ENCODE data around the gene SLC25A34. TPM values are rescaled to one million over a fixed set of nuclear protein-coding genes. Genes with fewer than 3 reads are reported as not detected.

Gene SLC25A34
- total RNA-seq, 2 donors from 2014 or later: 1.8 to 3.5 TPM

- Histone ChIP-seq H3K9ac (ENCODE audit: extremely low read depth, low read length, poor library complexity, severe bottlenecking) (no peak overlapping the region), H3K9me3 (ENCODE audit: control insufficient read depth, low read length) (no peaks in the 10 kb centered on the region), H3K4me1 (ENCODE audit: control insufficient read depth, insufficient read depth, low read length) (no peaks in the 10 kb centered on the region), H3K36me3 (ENCODE audit: control insufficient read depth, insufficient read depth, low read length) (peaks cover 87% of the 10 kb centered on the region), H3K27ac (ENCODE audit: low read depth, low read length) (no peak overlapping the region), H3K27me3 (ENCODE audit: control insufficient read depth, insufficient read depth, low read length, poor library complexity, severe bottlenecking) (no peaks in the 10 kb centered on the region), H3K4me3 (ENCODE audit: low read length) (no peak overlapping the region)
- Mint-ChIP-seq H3K4me1 (peaks cover 3% of the 10 kb centered on the region), H3K27ac (no peak overlapping the region), H3K27me3 (ENCODE audit: insufficient read depth) (no peaks in the 10 kb centered on the region), H3K9me3 (peaks cover 2% of the 10 kb centered on the region), H3K4me3 (no peak overlapping the region), H3K36me3 (ENCODE audit: low read depth) (peaks cover 73% of the 10 kb centered on the region)
- WGBS, 2 experiments (ENCODE audit: insufficient coverage in 1 of 2, insufficient read length in 1 of 2): 98% methylated on average over 5 of the region's 7 CpGs; no CpG with 5 or more reads in 1 of the 2 experiments
- no peak for DNase-seq
- no peak for TF ChIP-seq CTCF (conservative IDR thresholded peaks at IDR 0.05)
Measured at GRCh38 chr1:15777909-15778707, 42.0 kb downstream of the SLC25A34 start.

GRCh38 chr1:15785683-15786082, 49.6 kb downstream of the SLC25A34 start:
- DNase-seq: no peak
- no peak overlapping the region for H3K27ac Mint-ChIP-seq
- WGBS, 2 experiments (ENCODE audit: insufficient coverage in 1 of 2, insufficient read length in 1 of 2): 96 to 100% methylated on average over 2 to 8 of the region's 8 CpGs
- H3K9me3 Mint-ChIP-seq: peaks cover 2% of the 10 kb centered on the region
- no peak overlapping the region for H3K9ac ChIP-seq (ENCODE audit: extremely low read depth, low read length, poor library complexity, severe bottlenecking)
- no peak for TF ChIP-seq CTCF (conservative IDR thresholded peaks at IDR 0.05)
- no peaks in the 10 kb centered on the region for H3K27me3 Mint-ChIP-seq (ENCODE audit: insufficient read depth)
- peaks cover 33% of the 10 kb centered on the region for H3K36me3 ChIP-seq (ENCODE audit: control insufficient read depth, insufficient read depth, low read length)
- H3K36me3 Mint-ChIP-seq (ENCODE audit: low read depth): peaks cover 34% of the 10 kb centered on the region
- H3K4me3 Mint-ChIP-seq: no peak overlapping the region
- H3K4me1 ChIP-seq (ENCODE audit: control insufficient read depth, insufficient read depth, low read length): no peaks in the 10 kb centered on the region
- no peaks in the 10 kb centered on the region for H3K27me3 ChIP-seq (ENCODE audit: control insufficient read depth, insufficient read depth, low read length, poor library complexity, severe bottlenecking)
- H3K4me1 Mint-ChIP-seq: no peaks in the 10 kb centered on the region
- no peak overlapping the region for H3K4me3 ChIP-seq (ENCODE audit: low read length)
- H3K9me3 ChIP-seq (ENCODE audit: control insufficient read depth, low read length): no peaks in the 10 kb centered on the region
- no peak overlapping the region for H3K27ac ChIP-seq (ENCODE audit: low read depth, low read length)

- H3K36me3 Mint-ChIP-seq (ENCODE audit: low read depth): peaks cover 26% of the 10 kb centered on the region
- WGBS, 2 experiments (ENCODE audit: insufficient coverage in 1 of 2, insufficient read length in 1 of 2): 92% methylated on average over 9 to 10 of the region's 10 CpGs
- H3K9me3 ChIP-seq (ENCODE audit: control insufficient read depth, low read length): no peaks in the 10 kb centered on the region
- no peak overlapping the region for H3K4me3 Mint-ChIP-seq
- H3K27me3 Mint-ChIP-seq (ENCODE audit: insufficient read depth): no peaks in the 10 kb centered on the region
- TF ChIP-seq CTCF (conservative IDR thresholded peaks at IDR 0.05): no peak
- no peak overlapping the region for H3K4me3 ChIP-seq (ENCODE audit: low read length)
- H3K4me1 ChIP-seq (ENCODE audit: control insufficient read depth, insufficient read depth, low read length): no peaks in the 10 kb centered on the region
- no peak for DNase-seq
- H3K27ac ChIP-seq (ENCODE audit: low read depth, low read length): no peak overlapping the region
- H3K27me3 ChIP-seq (ENCODE audit: control insufficient read depth, insufficient read depth, low read length, poor library complexity, severe bottlenecking): no peaks in the 10 kb centered on the region
- H3K4me1 Mint-ChIP-seq: no peaks in the 10 kb centered on the region
- H3K27ac Mint-ChIP-seq: peak overlapping the region; percentile 35
- H3K36me3 ChIP-seq (ENCODE audit: control insufficient read depth, insufficient read depth, low read length): peaks cover 24% of the 10 kb centered on the region
- no peak overlapping the region for H3K9ac ChIP-seq (ENCODE audit: extremely low read depth, low read length, poor library complexity, severe bottlenecking)
- no peaks in the 10 kb centered on the region for H3K9me3 Mint-ChIP-seq
Measured at GRCh38 chr1:15786581-15786980, 50.5 kb downstream of the SLC25A34 start.
